GM19372 (cell line): ENCODE measurements around the gene ST8SIA5.

Source experiments
- ATAC-seq: cut with Tn5 transposase; IDR thresholded peaks from one replicate; pipeline ENCODE4 v1.9.1; 2021; ENCODE audit warnings: mild to moderate bottlenecking, low read depth, moderate library complexity; ENCODE audit not compliant: unreplicated experiment

Gene ST8SIA5

GRCh38 chr18:46748466-46748865 is 8.4 kb downstream of the ST8SIA5 start:
- no peak for ATAC-seq

GRCh38 chr18:46740046-46740445 is 16.8 kb downstream of the ST8SIA5 start:
- ATAC-seq, result no peak

- no peak for ATAC-seq
Measured at GRCh38 chr18:46738491-46738890, 18.4 kb downstream of the ST8SIA5 start.

- ATAC-seq, result no peak
Measured at GRCh38 chr18:46736736-46737135, 20.1 kb downstream of the ST8SIA5 start.

GRCh38 chr18:46736135-46736534 is 20.7 kb downstream of the ST8SIA5 start:
- ATAC-seq, result no peak

GRCh38 chr18:46734981-46735380 is 21.9 kb downstream of the ST8SIA5 start:
- no peak for ATAC-seq

- no peak for ATAC-seq
Measured at GRCh38 chr18:46733872-46734271, 23.0 kb downstream of the ST8SIA5 start.

GRCh38 chr18:46732801-46733200 is 24.1 kb downstream of the ST8SIA5 start:
- ATAC-seq, result no peak

- ATAC-seq, result no peak
Measured at GRCh38 chr18:46732201-46732600, 24.7 kb downstream of the ST8SIA5 start.

GRCh38 chr18:46731316-46731715 is 25.5 kb downstream of the ST8SIA5 start:
- ATAC-seq, result no peak

GRCh38 chr18:46728219-46728930 is 28.5 kb downstream of the ST8SIA5 start:
- no peak for ATAC-seq

GRCh38 chr18:46727177-46727576 is 29.7 kb downstream of the ST8SIA5 start:
- ATAC-seq, result no peak

- ATAC-seq, result no peak
Measured at GRCh38 chr18:46725310-46725709, 31.5 kb downstream of the ST8SIA5 start.

- ATAC-seq, result no peak
Measured at GRCh38 chr18:46723856-46724415, 32.9 kb downstream of the ST8SIA5 start.

- ATAC-seq, result no peak
Measured at GRCh38 chr18:46722051-46722450, 34.8 kb downstream of the ST8SIA5 start.

- ATAC-seq, result no peak
Measured at GRCh38 chr18:46721331-46721730, 35.5 kb downstream of the ST8SIA5 start.

- ATAC-seq, result no peak
Measured at GRCh38 chr18:46720521-46720920, 36.3 kb downstream of the ST8SIA5 start.

GRCh38 chr18:46720092-46720491 is 36.8 kb downstream of the ST8SIA5 start:
- no peak for ATAC-seq

GRCh38 chr18:46719388-46719787 is 37.5 kb downstream of the ST8SIA5 start:
- no peak for ATAC-seq

- no peak for ATAC-seq
Measured at GRCh38 chr18:46718501-46719341, 38.1 kb downstream of the ST8SIA5 start.

GRCh38 chr18:46716827-46717226 is 40.0 kb downstream of the ST8SIA5 start:
- ATAC-seq, result no peak
